Mucosa of descending colon (tissue), 3 donors: ENCODE results near the gene PIEZO2. TPM values are rescaled to one million over a fixed set of nuclear protein-coding genes. Genes with fewer than 3 reads are reported as not detected.

Experiments
- ATAC-seq: fragments of 200-7000 bp; cut with Tn5 transposase; one replicate; pipeline ENCODE4 v1.9.1; 2020; ENCODE audit warnings: mild to moderate bottlenecking, moderate library complexity
- DNase-seq, 3 donors: peaks; one replicate each; pipeline ENCODE4 v3.0.0-alpha.2; 2020
- H3K36me3 ChIP-seq: fragments of 200-600 bp; one replicate; pipeline ENCODE4 v1.8.0; 2021; ENCODE audit warnings: low read depth, mild to moderate bottlenecking
- H3K4me1 ChIP-seq: fragments of 200-600 bp; one replicate; pipeline ENCODE4 v1.8.0; 2021; ENCODE audit warnings: low read depth, mild to moderate bottlenecking
- H3K4me3 ChIP-seq: fragments of 200-600 bp; one replicate; pipeline ENCODE4 v1.8.0; 2021; ENCODE audit warnings: mild to moderate bottlenecking
- H3K9me3 ChIP-seq: fragments of 200-600 bp; one replicate; pipeline ENCODE4 v1.8.0; 2021; ENCODE audit warnings: mild to moderate bottlenecking
- intact Hi-C, 2 donors: fragments of 100-400 bp; cut with DNase I in 1 of 2; cut with micrococcal nuclease in 1 of 2; formaldehyde crosslinking; loops; one replicate each; pipeline versions ENCODE4 v1.11.0 to v1.11.1; 2022; cut with DNase I, micrococcal nuclease
- total RNA-seq, 3 donors: library from RNA; stranded (reverse); fragmentation: NEBNext Ultra II Directional in 2 of 3; extraction: Animal tissue kit (Norgen Biotek cat#: 25700) in 2 of 3; gene quantifications; one replicate each; pipeline versions ENCODE4 v1.2.1 to v1.2.4, GENCODE V29; 2021 to 2023
- TF ChIP-seq, protein P1 (sequence below): fragments of 200-600 bp; IDR thresholded peaks from one replicate; pipeline ENCODE4 v1.8.0; 2022; ENCODE audit warnings: antibody characterized with exemption, mild to moderate bottlenecking
- donor health status: DM: no; HTN: no; CAD: no; lungs with moderate emphysema.
- donor health status: DM: no; HTN: no; CAD: no.
- donor health status: DM: no; HTN: yes; CAD: no.

PIEZO2 gene
- total RNA-seq, 3 donors from 2014 or later, result 1.0 to 18.9 (median 1.4) TPM

GRCh38 chr18:10775026-10775425 lies 374.3 kb downstream of the PIEZO2 start:
- ATAC-seq (no peak), DNase-seq (no peak)
- TF ChIP-seq, protein P1, sequence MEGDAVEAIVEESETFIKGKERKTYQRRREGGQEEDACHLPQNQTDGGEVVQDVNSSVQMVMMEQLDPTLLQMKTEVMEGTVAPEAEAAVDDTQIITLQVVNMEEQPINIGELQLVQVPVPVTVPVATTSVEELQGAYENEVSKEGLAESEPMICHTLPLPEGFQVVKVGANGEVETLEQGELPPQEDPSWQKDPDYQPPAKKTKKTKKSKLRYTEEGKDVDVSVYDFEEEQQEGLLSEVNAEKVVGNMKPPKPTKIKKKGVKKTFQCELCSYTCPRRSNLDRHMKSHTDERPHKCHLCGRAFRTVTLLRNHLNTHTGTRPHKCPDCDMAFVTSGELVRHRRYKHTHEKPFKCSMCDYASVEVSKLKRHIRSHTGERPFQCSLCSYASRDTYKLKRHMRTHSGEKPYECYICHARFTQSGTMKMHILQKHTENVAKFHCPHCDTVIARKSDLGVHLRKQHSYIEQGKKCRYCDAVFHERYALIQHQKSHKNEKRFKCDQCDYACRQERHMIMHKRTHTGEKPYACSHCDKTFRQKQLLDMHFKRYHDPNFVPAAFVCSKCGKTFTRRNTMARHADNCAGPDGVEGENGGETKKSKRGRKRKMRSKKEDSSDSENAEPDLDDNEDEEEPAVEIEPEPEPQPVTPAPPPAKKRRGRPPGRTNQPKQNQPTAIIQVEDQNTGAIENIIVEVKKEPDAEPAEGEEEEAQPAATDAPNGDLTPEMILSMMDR, result no peak
- no peaks in the 10 kb centered on the region for H3K36me3 ChIP-seq
- no peaks in the 10 kb centered on the region for H3K4me1 ChIP-seq
- intact Hi-C loops, result loop anchor here in 1 of 2 donors (5.0 kb wide), 1 partner anchor 58 kb away; no protein-coding TSS in a partner anchor
- no peak overlapping the region for H3K4me3 ChIP-seq
- H3K9me3 ChIP-seq, result no peaks in the 10 kb centered on the region

- Histone ChIP-seq H3K36me3 (no peaks in the 10 kb centered on the region), H3K4me3 (no peak overlapping the region), H3K9me3 (no peaks in the 10 kb centered on the region), H3K4me1 (no peaks in the 10 kb centered on the region)
- TF ChIP-seq, protein P1, result no peak
- ATAC-seq, result no peak
- no peak for DNase-seq
- intact Hi-C loops, result no loop called here
Observed at GRCh38 chr18:10771053-10771709, 378.2 kb downstream of the PIEZO2 start.

DNA sequence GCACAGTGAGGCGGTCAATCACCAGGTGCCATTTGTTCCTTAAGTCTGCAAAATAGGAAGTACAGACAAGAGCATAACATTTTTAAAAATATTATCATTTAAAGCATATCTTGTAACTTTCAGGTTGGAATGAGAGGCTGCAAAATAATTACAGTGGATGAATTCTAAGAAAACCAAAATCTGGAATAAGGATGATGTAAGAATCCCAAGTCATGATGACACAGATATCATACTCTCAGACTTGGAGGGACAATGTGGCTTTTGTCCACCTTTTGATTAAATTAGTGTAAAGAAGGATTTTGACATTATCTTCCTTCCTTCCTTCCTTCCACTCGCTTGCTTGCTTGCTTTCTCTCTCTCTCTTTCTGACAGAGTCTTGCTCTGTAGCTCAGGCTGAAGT lies 379.1 kb downstream of the PIEZO2 start:
- Histone ChIP-seq H3K9me3 (no peaks in the 10 kb centered on the region), H3K4me3 (no peak overlapping the region), H3K36me3 (no peaks in the 10 kb centered on the region), H3K4me1 (no peaks in the 10 kb centered on the region)
- TF ChIP-seq, protein P1, result no peak
- ATAC-seq, result no peak
- DNase-seq, result no peak
- intact Hi-C loops, result no loop called here

DNA sequence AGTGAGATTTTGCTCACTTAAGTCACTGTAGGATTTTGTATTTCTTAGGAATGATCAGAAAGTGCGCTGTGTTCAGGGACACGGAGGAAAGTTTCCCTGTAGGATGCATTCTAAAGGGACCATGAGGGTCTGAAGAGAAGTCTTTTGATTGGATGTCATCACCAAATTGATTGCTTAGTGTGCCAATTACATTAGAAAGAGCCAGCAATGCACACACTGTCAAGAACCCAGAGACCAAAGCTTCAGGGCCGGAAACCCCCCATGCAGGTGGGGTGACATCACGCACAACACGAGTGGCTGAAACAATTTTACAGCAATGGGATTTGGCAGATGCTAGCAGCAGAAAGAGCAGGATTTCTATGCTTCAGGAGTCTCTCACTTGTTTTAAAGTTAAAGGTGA lies 381.1 kb downstream of the PIEZO2 start:
- Histone ChIP-seq H3K4me1 (no peaks in the 10 kb centered on the region), H3K36me3 (no peaks in the 10 kb centered on the region), H3K4me3 (no peak overlapping the region), H3K9me3 (no peaks in the 10 kb centered on the region)
- DNase-seq (no peak), ATAC-seq (no peak)
- intact Hi-C loops, result loop anchor here in 1 of 2 donors (10.0 kb wide), 1 partner anchor 57 kb away; no protein-coding TSS in a partner anchor
- TF ChIP-seq, protein P1, result no peak

DNA sequence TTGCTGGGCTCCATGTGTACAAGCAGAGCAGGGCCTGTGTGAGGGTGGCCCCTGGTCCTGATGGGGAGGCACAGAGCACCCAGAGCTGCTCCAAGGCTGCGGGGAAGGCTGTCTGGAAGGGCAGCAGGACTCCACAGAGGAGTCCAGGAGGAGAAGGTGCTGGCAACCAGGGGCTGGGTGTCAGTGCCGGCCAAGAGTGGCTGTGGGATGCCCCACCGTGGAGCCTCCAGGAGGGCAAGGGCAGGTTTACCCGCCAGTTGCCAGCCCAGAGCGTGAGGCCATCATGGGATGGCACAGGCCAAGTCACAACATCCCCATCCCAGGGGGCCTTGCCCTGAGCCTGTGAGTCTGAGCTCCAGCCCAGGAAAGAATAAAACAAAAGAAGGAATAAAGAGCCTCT lies 381.7 kb downstream of the PIEZO2 start:
- no peak for ATAC-seq
- H3K4me1 ChIP-seq, result no peaks in the 10 kb centered on the region
- H3K36me3 ChIP-seq, result no peaks in the 10 kb centered on the region
- TF ChIP-seq, protein P1, result no peak
- no peaks in the 10 kb centered on the region for H3K9me3 ChIP-seq
- no peak overlapping the region for H3K4me3 ChIP-seq
- intact Hi-C loops, result loop anchor here in 1 of 2 donors (10.0 kb wide), 1 partner anchor 57 kb away; no protein-coding TSS in a partner anchor
- no peak for DNase-seq
